HepG2 (cell line): ENCODE data around the gene GABRR3. TPM values are rescaled to one million over a fixed set of nuclear protein-coding genes. Genes with fewer than 3 reads are reported as not detected.
A peak's percentile ranks its signal among the peaks of the same experiment; 100 is the strongest.

Experiments
- EHMT2 ChIP-seq: fragments of 200-600 bp; sonication (generic); IDR thresholded peaks from 2 replicates; pipeline ENCODE4 v1.7.0; 2017; ENCODE audit warnings: antibody characterized with exemption, low read depth, low read length, borderline replicate concordance
- FOXJ3 ChIP-seq: sonication (generic); formaldehyde crosslinking; IDR thresholded peaks from 2 replicates; pipeline ENCODE4 v1.4.0; 2020; ENCODE audit warnings: missing genetic modification reagents, mild to moderate bottlenecking, borderline replicate concordance
- GFI1 ChIP-seq: sonication (generic); formaldehyde crosslinking; IDR thresholded peaks from 2 replicates; pipeline ENCODE4 v1.5.0; 2020; ENCODE audit warnings: missing genetic modification reagents, mild to moderate bottlenecking, borderline replicate concordance
- KDM6A ChIP-seq: IDR thresholded peaks from 2 replicates; pipeline ENCODE4 v1.6.1; 2016; ENCODE audit warnings: low read depth
- KLF11 ChIP-seq: IDR thresholded peaks from 2 replicates; pipeline ENCODE4 v1.6.1; 2016; ENCODE audit warnings: missing compliant biosample characterization
- KMT2A ChIP-seq: sonication (generic); formaldehyde crosslinking; IDR thresholded peaks from 2 replicates; pipeline ENCODE4 v1.4.0; 2020; ENCODE audit warnings: missing genetic modification reagents
- ZBTB43 ChIP-seq: sonication (generic); formaldehyde crosslinking; conservative IDR thresholded peaks from 2 replicates; pipeline ENCODE4 v1.4.0; 2020; ENCODE audit warnings: missing genetic modification reagents
- ZC3H13 ChIP-seq: sonication (generic); formaldehyde crosslinking; IDR thresholded peaks from 2 replicates; pipeline ENCODE4 v1.8.1; 2023; ENCODE audit warnings: mild to moderate bottlenecking, missing genetic modification reagents, moderate library complexity
- ZEB1 ChIP-seq: IDR thresholded peaks from 2 replicates; pipeline ENCODE4 v1.6.1; 2012; ENCODE audit warnings: mild to moderate bottlenecking, low read depth, inconsistent platforms; ENCODE audit not compliant: insufficient replicate concordance
- ZNF138 ChIP-seq: sonication (generic); formaldehyde crosslinking; IDR thresholded peaks from 2 replicates; pipeline ENCODE4 v1.5.0; 2020; ENCODE audit warnings: mild to moderate bottlenecking, low read depth, missing genetic modification reagents
- ZNF224 ChIP-seq: sonication (generic); formaldehyde crosslinking; IDR thresholded peaks from 2 replicates; pipeline ENCODE4 v1.5.0; 2020; ENCODE audit warnings: mild to moderate bottlenecking, missing genetic modification reagents
- ZNF225 ChIP-seq: sonication (generic); formaldehyde crosslinking; IDR thresholded peaks from 2 replicates; pipeline ENCODE4 v1.4.0; 2020; ENCODE audit warnings: mild to moderate bottlenecking, missing genetic modification reagents
- ZNF749 ChIP-seq: sonication (generic); formaldehyde crosslinking; IDR thresholded peaks from 2 replicates; pipeline ENCODE4 v1.8.0; 2022; ENCODE audit warnings: mild to moderate bottlenecking, missing genetic modification reagents, moderate library complexity, borderline replicate concordance
- ZSCAN12 ChIP-seq: sonication (generic); formaldehyde crosslinking; IDR thresholded peaks from 2 replicates; pipeline ENCODE4 v1.9.0; 2021; ENCODE audit warnings: mild to moderate bottlenecking, missing genetic modification reagents
- ZSCAN9 ChIP-seq: IDR thresholded peaks from 2 replicates; pipeline ENCODE4 v1.6.1; 2016; ENCODE audit warnings: borderline replicate concordance
- polyA plus RNA-seq, 8 experiments: library from polyadenylated mRNA; depleted of rRNA in 3 of 8; stranded (reverse) in 7 of 8; unstranded in 1 of 8; fragments of >200 nt; fragmentation: Illumina TruSeq in 4 of 8; extraction: Trizol in 4 of 8; gene quantifications; 2 replicates each; pipeline versions ENCODE4 v1.2.1 to v1.2.3, GENCODE V29; 2011 to 2016; ENCODE audit warnings: low read depth in 4 of 8, missing spikeins in 1 of 8, mixed read lengths in 1 of 8; ENCODE audit not compliant: insufficient read depth in 1 of 8
- total RNA-seq, 5 experiments: library from RNA; depleted of rRNA; stranded (reverse); fragments of >200 nt; fragmentation: Illumina TruSeq; extraction: Trizol; gene quantifications; 2 replicates each; pipeline ENCODE4 v1.2.3, GENCODE V29; 2016; ENCODE audit warnings: low read depth in 1 of 5
- TF ChIP-seq, protein P1 (sequence below): sonication (generic); formaldehyde crosslinking; IDR thresholded peaks from 2 replicates; pipeline ENCODE4 v1.4.0; 2020; ENCODE audit warnings: missing genetic modification reagents, borderline replicate concordance

Gene GABRR3
- total and polyA plus RNA-seq, 2 of the 13 experiments (the other 11 are each of a cell fraction or from before 2014, with no cell fraction given): 0.42 to 0.83 TPM

GRCh38 chr3:98012979-98013378 is 22.1 kb downstream of the GABRR3 start (continued):
- TF ChIP-seq ZNF749 (CRISPR knock-in tag) (no peak), ZNF138 (CRISPR knock-in tag) (no peak), ZBTB43 (CRISPR knock-in tag) (0 out of 2 replicates have a peak, but pooled peaks have one; percentile 60), ZNF224 (CRISPR knock-in tag) (no peak), ZEB1 (no peak), EHMT2 (no peak), KMT2A (CRISPR knock-in tag) (no peak), ZSCAN9 (CRISPR knock-in tag) (no peak), ZNF225 (no peak), GFI1 (CRISPR knock-in tag) (no peak), ZSCAN12 (no peak), ZC3H13 (CRISPR knock-in tag) (no peak), KLF11 (CRISPR knock-in tag) (no peak), FOXJ3 (CRISPR knock-in tag) (peak; percentile 30; the same call in 1 of the 2 replicates), KDM6A (CRISPR knock-in tag) (no peak)
- TF ChIP-seq, protein P1, sequence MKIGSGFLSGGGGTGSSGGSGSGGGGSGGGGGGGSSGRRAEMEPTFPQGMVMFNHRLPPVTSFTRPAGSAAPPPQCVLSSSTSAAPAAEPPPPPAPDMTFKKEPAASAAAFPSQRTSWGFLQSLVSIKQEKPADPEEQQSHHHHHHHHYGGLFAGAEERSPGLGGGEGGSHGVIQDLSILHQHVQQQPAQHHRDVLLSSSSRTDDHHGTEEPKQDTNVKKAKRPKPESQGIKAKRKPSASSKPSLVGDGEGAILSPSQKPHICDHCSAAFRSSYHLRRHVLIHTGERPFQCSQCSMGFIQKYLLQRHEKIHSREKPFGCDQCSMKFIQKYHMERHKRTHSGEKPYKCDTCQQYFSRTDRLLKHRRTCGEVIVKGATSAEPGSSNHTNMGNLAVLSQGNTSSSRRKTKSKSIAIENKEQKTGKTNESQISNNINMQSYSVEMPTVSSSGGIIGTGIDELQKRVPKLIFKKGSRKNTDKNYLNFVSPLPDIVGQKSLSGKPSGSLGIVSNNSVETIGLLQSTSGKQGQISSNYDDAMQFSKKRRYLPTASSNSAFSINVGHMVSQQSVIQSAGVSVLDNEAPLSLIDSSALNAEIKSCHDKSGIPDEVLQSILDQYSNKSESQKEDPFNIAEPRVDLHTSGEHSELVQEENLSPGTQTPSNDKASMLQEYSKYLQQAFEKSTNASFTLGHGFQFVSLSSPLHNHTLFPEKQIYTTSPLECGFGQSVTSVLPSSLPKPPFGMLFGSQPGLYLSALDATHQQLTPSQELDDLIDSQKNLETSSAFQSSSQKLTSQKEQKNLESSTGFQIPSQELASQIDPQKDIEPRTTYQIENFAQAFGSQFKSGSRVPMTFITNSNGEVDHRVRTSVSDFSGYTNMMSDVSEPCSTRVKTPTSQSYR: no peak
